Neural progenitor cell (in vitro differentiated cells): ENCODE measurements around the gene ACP7. TPM values are rescaled to one million over a fixed set of nuclear protein-coding genes. Genes with fewer than 3 reads are reported as not detected.
"Not testable (repeated sequence)": the region's sequence is repeated elsewhere in the genome, so short reads cannot be mapped to it uniquely, and the experiment has no call there.

Source experiments
- DNase-seq: peaks from one replicate; pipeline ENCODE4 v3.0.0-alpha.2; 2016; ENCODE audit warnings: low spot score
- H2AFZ ChIP-seq: fragments of 200-600 bp; sonication (generic); replicated peaks from 2 replicates; pipeline ENCODE4 v1.6.1; 2016; ENCODE audit warnings: antibody characterized with exemption
- H3F3A ChIP-seq: fragments of 200-600 bp; sonication (generic); 2 replicates; pipeline ENCODE4 v1.6.1; 2016; ENCODE audit warnings: antibody characterized with exemption, low read depth
- H3K27ac ChIP-seq: fragments of 200-600 bp; sonication (generic); 2 replicates; pipeline ENCODE4 v1.5.1; 2016; ENCODE audit warnings: mild to moderate bottlenecking
- H3K27me3 ChIP-seq: fragments of 200-600 bp; sonication (generic); 2 replicates; pipeline ENCODE4 v1.6.1; 2016; ENCODE audit warnings: mild to moderate bottlenecking, moderate library complexity
- H3K36me3 ChIP-seq: fragments of 200-600 bp; sonication (generic); 2 replicates; pipeline ENCODE4 v1.5.1; 2016
- H3K4me1 ChIP-seq: fragments of 200-600 bp; sonication (generic); 2 replicates; pipeline ENCODE4 v1.6.1; 2016; ENCODE audit warnings: mixed run types
- H3K4me2 ChIP-seq: fragments of 200-600 bp; sonication (generic); 2 replicates; pipeline ENCODE4 v1.6.1; 2016
- H3K4me3 ChIP-seq: fragments of 200-600 bp; sonication (generic); 2 replicates; pipeline ENCODE4 v1.5.1; 2016
- H3K79me2 ChIP-seq: fragments of 200-600 bp; sonication (generic); 2 replicates; pipeline ENCODE4 v1.6.1; 2016; ENCODE audit warnings: low read depth
- H3K9ac ChIP-seq: fragments of 200-600 bp; sonication (generic); 2 replicates; pipeline ENCODE4 v1.6.1; 2016
- H3K9me3 ChIP-seq: fragments of 200-600 bp; sonication (generic); 2 replicates; pipeline ENCODE4 v1.5.1; 2016; ENCODE audit warnings: low read depth
- H4K20me1 ChIP-seq: fragments of 200-600 bp; sonication (generic); 2 replicates; pipeline ENCODE4 v1.6.1; 2016; ENCODE audit warnings: low read depth
- H3K27ac Mint-ChIP-seq: 3 replicates; pipeline ENCODE4 v1.8.0; 2021; ENCODE audit warnings: mixed read lengths
- H3K27me3 Mint-ChIP-seq: 2 replicates; pipeline ENCODE4 v1.8.0; 2022; ENCODE audit warnings: low read depth, mild to moderate bottlenecking, inconsistent platforms, moderate library complexity, mixed read lengths; ENCODE audit not compliant: insufficient read depth
- H3K36me3 Mint-ChIP-seq: 3 replicates; pipeline ENCODE4 v1.8.0; 2021; ENCODE audit warnings: mixed read lengths
- H3K4me1 Mint-ChIP-seq: 3 replicates; pipeline ENCODE4 v1.8.0; 2021; ENCODE audit warnings: mixed read lengths
- H3K4me3 Mint-ChIP-seq: 3 replicates; pipeline ENCODE4 v1.8.0; 2021; ENCODE audit warnings: mild to moderate bottlenecking, moderate library complexity, mixed read lengths
- H3K9me3 Mint-ChIP-seq: 3 replicates; pipeline ENCODE4 v1.8.0; 2020; ENCODE audit warnings: mixed read lengths
- CTCF ChIP-seq: fragments of 200-600 bp; sonication (generic); IDR thresholded peaks from 2 replicates; pipeline ENCODE4 v1.5.1; 2017; ENCODE audit warnings: antibody characterized with exemption, mild to moderate bottlenecking
- EZH2 ChIP-seq: fragments of 200-600 bp; sonication (generic); IDR thresholded peaks from 2 replicates; pipeline ENCODE4 v1.6.1; 2017; ENCODE audit warnings: antibody characterized with exemption, mild to moderate bottlenecking, moderate library complexity
- EZH2phosphoT487 ChIP-seq: fragments of 200-600 bp; sonication (generic); IDR thresholded peaks from 2 replicates; pipeline ENCODE4 v1.6.1; 2017; ENCODE audit warnings: antibody characterized with exemption
- total RNA-seq: library from RNA; depleted of rRNA; stranded (reverse); fragments of >200 nt; gene quantifications from 2 replicates; pipeline ENCODE4 v1.2.3, GENCODE V29; 2015; ENCODE audit warnings: low replicate concordance

The ACP7 gene
- total RNA-seq, 1 donor from 2014 or later = not detected

- H3F3A ChIP-seq = no peaks in the 10 kb centered on the region
- Mint-ChIP-seq H3K4me1 (no peaks in the 10 kb centered on the region), H3K27me3 (peaks cover 44% of the 10 kb centered on the region), H3K27ac (no peak overlapping the region), H3K36me3 (no peaks in the 10 kb centered on the region), H3K4me3 (no peak overlapping the region), H3K9me3 (no peaks in the 10 kb centered on the region)
- H3K9ac ChIP-seq = no peak overlapping the region
- no peak for TF ChIP-seq EZH2phosphoT487
- no peak for TF ChIP-seq CTCF
- no peak for TF ChIP-seq EZH2
- H2AFZ ChIP-seq = no peak overlapping the region
- no peaks in the 10 kb centered on the region for H3K9me3 ChIP-seq
- no peak for DNase-seq
- no peak overlapping the region for H3K4me2 ChIP-seq
- peaks cover 2% of the 10 kb centered on the region for H4K20me1 ChIP-seq
- no peak overlapping the region for H3K27ac ChIP-seq
- peaks cover 5% of the 10 kb centered on the region for H3K4me1 ChIP-seq
- peaks cover 96% of the 10 kb centered on the region for H3K27me3 ChIP-seq
- no peak overlapping the region for H3K4me3 ChIP-seq
- no peaks in the 10 kb centered on the region for H3K79me2 ChIP-seq
- H3K36me3 ChIP-seq = no peaks in the 10 kb centered on the region
These were observed 1.2 kb downstream of the ACP7 start for GRCh38 chr19:39085392-39085791.

GRCh38 chr19:39086386-39086785 lies 2.2 kb downstream of the ACP7 start:
- no peak overlapping the region for H3K9ac ChIP-seq
- H3K27me3 ChIP-seq = peaks cover 97% of the 10 kb centered on the region
- H3K36me3 ChIP-seq = no peaks in the 10 kb centered on the region
- H3K9me3 Mint-ChIP-seq = no peaks in the 10 kb centered on the region
- H3K4me2 ChIP-seq = no peak overlapping the region
- peaks cover 2% of the 10 kb centered on the region for H4K20me1 ChIP-seq
- H3K4me3 ChIP-seq = no peak overlapping the region
- H3K27ac Mint-ChIP-seq = no peak overlapping the region
- H3K4me3 Mint-ChIP-seq = no peak overlapping the region
- H3K27ac ChIP-seq = no peak overlapping the region
- H3K4me1 Mint-ChIP-seq = no peaks in the 10 kb centered on the region
- no peak for TF ChIP-seq CTCF
- TF ChIP-seq EZH2phosphoT487 = no peak
- TF ChIP-seq EZH2 = no peak
- H3K79me2 ChIP-seq = no peaks in the 10 kb centered on the region
- no peak for DNase-seq
- H3K36me3 Mint-ChIP-seq = no peaks in the 10 kb centered on the region
- no peak overlapping the region for H2AFZ ChIP-seq
- no peaks in the 10 kb centered on the region for H3K9me3 ChIP-seq
- no peaks in the 10 kb centered on the region for H3F3A ChIP-seq
- peaks cover 43% of the 10 kb centered on the region for H3K27me3 Mint-ChIP-seq
- peaks cover 5% of the 10 kb centered on the region for H3K4me1 ChIP-seq

- H2AFZ ChIP-seq = no peak overlapping the region
- no peak for DNase-seq
- Mint-ChIP-seq H3K9me3 (no peaks in the 10 kb centered on the region), H3K4me3 (no peak overlapping the region), H3K36me3 (no peaks in the 10 kb centered on the region), H3K27me3 (peaks cover 31% of the 10 kb centered on the region), H3K4me1 (no peaks in the 10 kb centered on the region), H3K27ac (no peak overlapping the region)
- H3K9me3 ChIP-seq = no peaks in the 10 kb centered on the region
- no peak overlapping the region for H3K4me3 ChIP-seq
- no peak overlapping the region for H3K4me2 ChIP-seq
- no peak for TF ChIP-seq EZH2phosphoT487
- no peak for TF ChIP-seq EZH2
- no peak for TF ChIP-seq CTCF
- H4K20me1 ChIP-seq = peaks cover under 1% of the 10 kb centered on the region
- no peak overlapping the region for H3K9ac ChIP-seq
- H3K27me3 ChIP-seq = peaks cover 86% of the 10 kb centered on the region
- H3K4me1 ChIP-seq = peaks cover 5% of the 10 kb centered on the region
- no peaks in the 10 kb centered on the region for H3K36me3 ChIP-seq
- H3K79me2 ChIP-seq = no peaks in the 10 kb centered on the region
- no peak overlapping the region for H3K27ac ChIP-seq
- no peaks in the 10 kb centered on the region for H3F3A ChIP-seq
These were observed 3.9 kb downstream of the ACP7 start for GRCh38 chr19:39087907-39088686.

DNA sequence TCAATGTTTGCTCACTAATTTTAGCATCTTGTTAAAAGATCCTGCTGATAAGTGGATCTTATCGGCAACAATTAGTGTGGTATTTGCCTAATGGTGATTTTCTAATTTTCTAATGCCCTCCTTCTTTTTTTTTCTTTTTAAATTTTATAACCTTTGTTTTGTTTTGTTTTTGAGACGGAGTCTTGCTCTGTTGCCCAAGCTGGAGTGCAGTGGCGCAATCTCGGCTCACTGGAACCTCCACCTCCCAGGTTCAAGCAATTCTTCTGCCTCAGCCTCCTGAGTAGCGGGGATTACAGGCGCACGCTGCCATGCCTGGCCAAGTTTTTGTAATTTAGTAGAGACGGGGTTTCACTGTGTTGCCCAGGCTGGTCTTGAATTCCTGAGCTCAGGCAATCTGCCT lies 5.8 kb downstream of the ACP7 start:
- DNase-seq, H3K36me3 ChIP-seq, H3K27ac ChIP-seq, H4K20me1 ChIP-seq, H3K9me3 ChIP-seq, H3K79me2 ChIP-seq, H3K4me1 Mint-ChIP-seq, H3K4me3 ChIP-seq, H3K4me2 ChIP-seq, H3F3A ChIP-seq, H3K9me3 Mint-ChIP-seq, H3K4me1 ChIP-seq, H3K9ac ChIP-seq, H3K36me3 Mint-ChIP-seq, H2AFZ ChIP-seq, H3K4me3 Mint-ChIP-seq, H3K27ac Mint-ChIP-seq: not testable (repeated sequence)
- peaks cover 73% of the 10 kb centered on the region for H3K27me3 ChIP-seq
- peaks cover 23% of the 10 kb centered on the region for H3K27me3 Mint-ChIP-seq
